GM06990 (cell line): Measurements from ENCODE around the gene DAGLA.

Experiments used
- DNase-seq: peaks from one replicate; pipeline ENCODE4 v3.0.0-alpha.2; 2011; ENCODE audit not compliant: insufficient read length; ENCODE audit errors: extremely low read depth
- H3K27me3 ChIP-seq: replicated peaks from 2 replicates; pipeline ENCODE4 v1.6.0; 2011; ENCODE audit warnings: low read length; ENCODE audit not compliant: control insufficient read depth, insufficient read depth
- H3K36me3 ChIP-seq: 2 replicates; pipeline ENCODE4 v1.5.1; 2011; ENCODE audit warnings: low read length; ENCODE audit not compliant: control insufficient read depth, insufficient read depth
- H3K4me3 ChIP-seq: replicated peaks from 2 replicates; pipeline ENCODE4 v1.5.1; 2011; ENCODE audit warnings: low read depth, mild to moderate bottlenecking, control low read depth, low read length
- TF ChIP-seq, protein P1 (sequence below): IDR thresholded peaks from 2 replicates; pipeline ENCODE4 v1.5.1; 2011; ENCODE audit warnings: low read length, control low read depth, mild to moderate bottlenecking, inconsistent platforms; ENCODE audit not compliant: insufficient read depth, poor library complexity, severe bottlenecking

DAGLA gene

DNA sequence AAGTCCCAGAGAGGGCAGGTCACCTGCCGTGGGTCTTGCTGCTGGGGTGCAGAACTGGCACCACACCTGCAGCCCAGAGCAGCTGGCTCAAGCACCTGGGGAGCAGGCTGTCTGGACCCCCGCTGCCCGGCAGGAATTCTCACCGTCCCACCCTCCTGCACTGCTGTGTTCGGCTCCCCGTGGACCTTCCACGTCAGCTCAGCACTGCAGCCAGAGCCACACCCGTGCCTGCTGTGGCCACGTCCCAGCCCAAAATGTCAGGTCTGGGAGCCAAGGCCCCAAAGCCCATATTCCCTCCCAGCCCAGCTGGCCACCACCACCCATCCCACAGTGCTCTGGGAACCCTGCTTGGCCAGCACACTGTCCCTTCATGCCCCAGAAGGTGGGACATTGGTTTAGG lies 44.2 kb downstream of the DAGLA start:
- TF ChIP-seq, protein P1, sequence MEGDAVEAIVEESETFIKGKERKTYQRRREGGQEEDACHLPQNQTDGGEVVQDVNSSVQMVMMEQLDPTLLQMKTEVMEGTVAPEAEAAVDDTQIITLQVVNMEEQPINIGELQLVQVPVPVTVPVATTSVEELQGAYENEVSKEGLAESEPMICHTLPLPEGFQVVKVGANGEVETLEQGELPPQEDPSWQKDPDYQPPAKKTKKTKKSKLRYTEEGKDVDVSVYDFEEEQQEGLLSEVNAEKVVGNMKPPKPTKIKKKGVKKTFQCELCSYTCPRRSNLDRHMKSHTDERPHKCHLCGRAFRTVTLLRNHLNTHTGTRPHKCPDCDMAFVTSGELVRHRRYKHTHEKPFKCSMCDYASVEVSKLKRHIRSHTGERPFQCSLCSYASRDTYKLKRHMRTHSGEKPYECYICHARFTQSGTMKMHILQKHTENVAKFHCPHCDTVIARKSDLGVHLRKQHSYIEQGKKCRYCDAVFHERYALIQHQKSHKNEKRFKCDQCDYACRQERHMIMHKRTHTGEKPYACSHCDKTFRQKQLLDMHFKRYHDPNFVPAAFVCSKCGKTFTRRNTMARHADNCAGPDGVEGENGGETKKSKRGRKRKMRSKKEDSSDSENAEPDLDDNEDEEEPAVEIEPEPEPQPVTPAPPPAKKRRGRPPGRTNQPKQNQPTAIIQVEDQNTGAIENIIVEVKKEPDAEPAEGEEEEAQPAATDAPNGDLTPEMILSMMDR, result no peak
- Histone ChIP-seq H3K4me3 (no peak overlapping the region), H3K36me3 (no peaks in the 10 kb centered on the region), H3K27me3 (no peaks in the 10 kb centered on the region)
- no peak for DNase-seq

DNA sequence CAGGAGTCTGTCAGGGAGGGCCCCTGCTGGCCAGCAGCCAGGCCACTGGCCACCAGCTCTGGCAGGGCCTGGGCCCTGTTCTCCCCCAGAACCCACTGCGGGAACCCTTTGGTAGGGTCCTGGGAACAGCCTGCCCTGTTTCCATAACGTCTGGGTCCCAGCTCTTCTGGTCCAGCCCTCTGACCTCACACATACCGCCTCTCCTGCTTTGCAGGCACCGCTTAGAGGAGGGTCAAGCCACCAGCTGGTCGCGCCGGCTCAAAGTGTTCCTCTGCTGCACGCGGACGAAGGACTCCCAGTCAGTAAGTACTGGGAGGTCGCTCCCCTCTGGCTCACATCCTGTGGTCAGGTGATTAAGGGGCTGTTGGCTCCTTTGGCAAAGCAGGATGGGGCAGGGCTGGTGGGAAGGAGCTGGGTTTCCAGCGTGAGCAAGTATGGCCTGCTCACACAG lies 45.6 kb downstream of the DAGLA start:
- H3K36me3 ChIP-seq, result no peaks in the 10 kb centered on the region
- H3K27me3 ChIP-seq, result no peaks in the 10 kb centered on the region; the same call in 1 of the 2 replicates
- H3K4me3 ChIP-seq, result no peak overlapping the region
- TF ChIP-seq, protein P1, result no peak
- DNase-seq, result no peak

GRCh38 chr11:61726775-61727174 lies 46.6 kb downstream of the DAGLA start:
- TF ChIP-seq, protein P1, result no peak
- H3K4me3 ChIP-seq, result no peak overlapping the region
- DNase-seq, result no peak
- H3K36me3 ChIP-seq, result no peaks in the 10 kb centered on the region
- no peaks in the 10 kb centered on the region; the same call in 1 of the 2 replicates for H3K27me3 ChIP-seq

DNA sequence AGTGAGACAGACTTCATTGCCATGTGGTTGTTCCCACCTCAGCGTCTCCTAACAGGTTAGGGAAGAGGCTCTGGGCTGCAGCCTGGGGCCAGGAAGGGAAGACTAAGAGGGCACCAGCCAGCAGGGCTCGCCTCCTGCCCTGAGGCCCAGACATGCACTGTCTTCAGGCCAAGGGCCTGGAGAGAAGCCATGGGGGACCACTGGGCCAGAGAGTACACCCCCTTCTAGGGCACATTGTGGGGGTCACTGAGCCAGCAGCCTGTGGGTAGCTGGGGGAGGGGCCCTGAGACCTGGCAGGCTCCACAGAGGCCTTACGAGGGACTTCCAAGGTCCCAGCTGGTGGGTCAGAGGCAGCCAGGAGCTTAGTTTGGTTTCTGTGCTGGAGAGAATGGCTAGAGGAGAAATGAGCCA lies 47.2 kb downstream of the DAGLA start:
- no peak for DNase-seq
- H3K27me3 ChIP-seq, result no peaks in the 10 kb centered on the region; the same call in 1 of the 2 replicates
- TF ChIP-seq, protein P1, result no peak
- H3K36me3 ChIP-seq, result no peaks in the 10 kb centered on the region
- H3K4me3 ChIP-seq, result no peak overlapping the region

DNA sequence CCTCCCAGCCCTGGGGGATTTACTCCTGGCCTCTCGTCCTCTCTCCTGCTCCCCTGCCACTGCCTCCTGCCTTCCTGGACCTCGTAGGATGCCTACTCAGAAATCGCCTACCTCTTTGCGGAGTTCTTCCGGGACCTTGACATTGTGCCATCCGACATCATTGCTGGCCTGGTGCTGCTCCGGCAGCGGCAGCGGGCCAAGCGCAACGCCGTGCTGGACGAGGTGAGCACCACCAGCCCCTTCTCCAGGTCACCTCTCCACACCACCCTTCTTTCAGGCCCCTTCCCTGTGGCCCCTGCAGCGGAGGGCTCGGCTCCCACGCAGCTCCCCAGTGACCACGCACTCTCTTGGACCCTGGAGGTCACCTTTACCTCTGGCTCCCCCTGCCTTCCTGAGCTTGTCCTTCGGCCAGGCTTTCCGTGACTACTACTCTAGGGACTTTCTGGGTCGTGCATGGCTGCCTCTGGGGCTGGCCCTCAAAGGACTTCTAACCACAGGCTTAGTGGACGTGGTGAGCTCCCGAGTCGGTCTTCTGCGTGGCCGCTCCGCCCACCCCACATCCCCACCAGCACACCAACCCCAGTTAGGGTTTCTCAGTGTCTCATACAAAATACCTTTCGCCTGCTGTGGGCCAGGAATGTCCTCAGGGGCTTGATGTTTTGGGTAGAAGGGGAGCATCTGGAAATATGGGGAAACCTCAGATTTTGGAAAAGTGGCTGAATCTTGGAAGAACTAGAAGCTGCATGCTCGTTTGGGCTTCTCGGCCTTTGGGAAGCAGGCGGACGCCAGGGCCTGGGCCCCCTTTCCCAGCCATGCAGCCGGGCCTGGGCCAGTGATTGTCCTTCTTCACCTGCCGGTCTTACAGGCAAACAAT lies 48.1 kb downstream of the DAGLA start:
- TF ChIP-seq, protein P1, result no peak
- Histone ChIP-seq H3K4me3 (no peak overlapping the region), H3K36me3 (no peaks in the 10 kb centered on the region), H3K27me3 (no peaks in the 10 kb centered on the region; the same call in 1 of the 2 replicates)
- DNase-seq, result no peak
